ENCODE results near the gene GNB1L.

The GNB1L gene

DNA sequence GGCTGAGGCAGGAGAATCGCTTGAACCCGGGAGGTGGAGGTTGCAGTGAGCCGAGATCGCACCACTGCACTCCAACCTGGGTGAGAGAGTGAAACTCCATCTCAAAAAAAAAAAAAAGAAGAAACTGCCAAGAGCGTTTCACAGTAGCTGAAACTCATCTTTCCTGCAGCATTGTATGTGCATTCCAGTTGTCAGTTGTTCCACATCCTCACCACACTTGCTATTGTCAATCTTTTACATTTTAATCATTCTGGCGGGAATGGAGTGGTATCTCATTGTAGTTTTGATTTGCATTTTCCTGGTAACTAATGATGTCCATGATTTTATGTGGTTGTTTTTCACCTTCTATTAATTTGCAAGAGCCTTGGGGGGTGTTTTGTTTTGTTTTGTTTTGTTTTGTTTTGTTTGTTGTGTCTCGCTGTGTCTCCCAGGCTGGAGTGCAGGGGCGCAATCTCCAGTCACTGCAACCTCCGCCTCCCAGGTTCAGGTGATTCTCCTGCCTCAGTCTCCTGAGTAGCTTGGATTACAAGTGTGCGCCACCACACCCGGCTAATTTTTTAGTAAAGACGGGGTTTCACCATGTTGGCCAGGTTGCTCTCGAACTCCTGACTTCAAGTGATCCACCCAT is 8.1 kb upstream of the GNB1L start:
- no peak for DNase-seq (ENCODE audit: low spot score)

DNA sequence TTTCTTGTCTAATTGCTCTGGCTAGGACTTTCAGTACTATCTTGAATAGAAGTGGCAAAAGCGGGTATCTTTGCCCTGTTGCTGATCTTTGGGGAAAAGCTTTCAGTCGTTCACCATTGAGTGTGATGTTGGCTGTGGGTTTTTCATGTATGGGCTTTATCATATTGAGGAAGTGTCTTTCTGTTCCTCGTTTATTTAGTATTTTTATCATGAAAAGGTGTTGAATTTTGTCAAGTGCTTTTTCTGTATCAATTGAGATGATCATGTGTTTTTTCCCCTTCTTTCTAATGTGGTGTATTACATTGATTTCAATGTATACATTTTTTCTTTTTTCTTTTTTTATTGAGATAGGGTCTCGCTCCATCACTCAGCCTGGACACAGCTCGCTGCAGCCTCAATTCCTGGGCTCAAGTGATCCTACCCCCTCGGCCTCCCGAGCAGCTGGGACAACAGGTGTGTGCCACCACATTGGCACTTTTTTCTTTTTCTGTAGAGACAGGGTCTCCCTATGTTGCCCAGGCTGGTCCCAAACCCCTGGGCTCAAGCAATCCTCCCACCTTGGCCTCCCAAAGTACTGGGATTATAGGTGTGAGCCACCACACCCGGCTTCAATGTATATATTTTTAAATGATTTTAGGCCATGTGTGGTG is 5.3 kb upstream of the GNB1L start:
- no peak for DNase-seq (ENCODE audit: low spot score)

DNA sequence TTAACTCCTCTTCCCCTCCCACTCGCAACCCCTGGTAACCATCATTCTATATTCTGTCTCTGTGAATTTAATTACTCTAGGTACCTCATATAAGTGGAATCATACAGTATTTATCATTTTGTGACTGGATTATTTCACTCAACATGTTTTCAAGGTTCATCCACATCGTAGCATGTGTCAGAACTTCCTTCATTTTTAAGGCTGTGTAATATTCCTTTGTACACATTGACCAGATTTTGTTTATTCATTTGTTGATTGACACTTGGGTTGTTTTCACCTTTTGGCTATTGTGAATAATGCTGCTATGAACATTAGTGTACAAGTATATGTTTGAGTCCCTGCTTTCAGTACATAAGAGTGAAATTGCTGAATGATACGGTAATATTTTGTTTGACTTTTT is 2.7 kb upstream of the GNB1L start:
- DNase-seq (ENCODE audit: low spot score) = no peak

- peak; percentile 58 for DNase-seq (ENCODE audit: low spot score)
Observed at GRCh38 chr22:19855504-19856409, 1.1 kb upstream of the GNB1L start.

DNA sequence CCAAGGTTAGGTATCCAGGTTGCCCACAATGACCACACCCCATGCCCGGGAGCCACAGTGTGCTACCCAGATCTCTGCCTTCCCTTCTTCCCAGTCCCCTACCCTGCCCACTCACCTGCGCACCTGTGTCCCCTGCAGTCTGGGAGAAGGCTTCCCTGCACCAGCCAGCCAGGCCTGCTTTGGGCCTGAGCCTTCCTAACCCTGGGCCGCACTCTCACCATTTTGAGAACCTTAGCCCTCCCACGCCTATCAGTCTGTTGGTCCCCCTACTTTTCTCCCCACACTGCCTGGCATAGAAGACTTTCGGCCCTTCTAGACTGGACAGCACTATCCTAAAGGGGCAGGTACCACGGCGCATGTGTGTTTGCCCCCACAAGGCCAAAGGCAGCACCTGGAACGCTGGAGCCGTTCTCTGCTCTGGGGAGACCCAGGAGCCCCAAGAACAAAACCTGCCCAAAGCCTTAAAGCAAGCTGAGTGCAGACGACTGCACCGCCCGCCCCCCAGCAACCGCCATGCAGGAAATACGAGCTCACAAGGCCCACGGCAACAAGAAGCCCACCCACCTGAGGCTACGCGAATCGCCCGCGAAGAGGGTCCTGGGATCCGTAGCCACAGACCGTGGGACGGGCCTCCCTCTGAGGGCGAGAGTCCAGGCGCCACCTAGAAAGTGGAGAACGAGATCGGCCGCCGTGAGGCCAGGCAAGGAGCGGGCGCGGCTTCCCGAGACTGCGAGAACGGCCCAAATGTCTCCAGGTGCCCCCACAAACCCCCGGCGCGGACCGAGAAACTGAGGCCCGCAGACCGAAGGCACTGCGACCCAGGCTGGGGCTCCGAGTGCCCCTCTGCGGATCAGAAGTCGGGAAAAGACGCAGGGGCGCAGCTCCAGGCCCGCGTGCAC is 546 bp downstream of the GNB1L start:
- DNase-seq (ENCODE audit: low spot score) = no peak

GRCh38 chr22:19853058-19853878 is 1.4 kb downstream of the GNB1L start:
- no peak for DNase-seq (ENCODE audit: low spot score)

DNA sequence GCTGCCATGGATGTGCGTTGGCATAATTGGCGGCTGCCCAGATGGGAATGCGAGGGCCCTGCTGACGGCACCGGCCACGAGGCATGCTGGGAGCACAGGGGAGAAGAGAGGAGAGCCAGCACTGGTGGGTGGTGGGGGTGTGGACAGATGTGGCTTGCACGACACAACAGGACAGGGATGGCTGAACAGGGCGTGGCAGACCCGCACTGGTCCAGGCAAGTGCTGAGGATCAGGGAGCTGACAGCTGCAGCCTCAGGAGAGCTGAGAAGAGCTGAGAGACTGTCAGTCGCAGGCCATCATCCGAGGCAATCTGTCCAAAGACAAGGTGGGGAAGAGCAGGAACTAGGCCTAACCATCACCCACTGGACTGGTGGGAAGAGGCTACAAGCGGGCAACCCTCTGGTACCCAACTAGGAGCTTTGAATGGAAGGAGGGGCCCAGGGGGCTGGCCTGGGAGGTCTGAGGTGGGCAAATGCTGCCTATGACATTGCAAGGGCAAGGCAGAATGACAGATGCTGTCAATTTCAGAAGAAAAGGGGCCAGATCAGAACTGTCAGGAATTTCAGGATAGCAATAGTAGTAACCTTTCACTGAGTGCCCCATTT is 2.4 kb downstream of the GNB1L start:
- no peak for DNase-seq (ENCODE audit: low spot score)

DNA sequence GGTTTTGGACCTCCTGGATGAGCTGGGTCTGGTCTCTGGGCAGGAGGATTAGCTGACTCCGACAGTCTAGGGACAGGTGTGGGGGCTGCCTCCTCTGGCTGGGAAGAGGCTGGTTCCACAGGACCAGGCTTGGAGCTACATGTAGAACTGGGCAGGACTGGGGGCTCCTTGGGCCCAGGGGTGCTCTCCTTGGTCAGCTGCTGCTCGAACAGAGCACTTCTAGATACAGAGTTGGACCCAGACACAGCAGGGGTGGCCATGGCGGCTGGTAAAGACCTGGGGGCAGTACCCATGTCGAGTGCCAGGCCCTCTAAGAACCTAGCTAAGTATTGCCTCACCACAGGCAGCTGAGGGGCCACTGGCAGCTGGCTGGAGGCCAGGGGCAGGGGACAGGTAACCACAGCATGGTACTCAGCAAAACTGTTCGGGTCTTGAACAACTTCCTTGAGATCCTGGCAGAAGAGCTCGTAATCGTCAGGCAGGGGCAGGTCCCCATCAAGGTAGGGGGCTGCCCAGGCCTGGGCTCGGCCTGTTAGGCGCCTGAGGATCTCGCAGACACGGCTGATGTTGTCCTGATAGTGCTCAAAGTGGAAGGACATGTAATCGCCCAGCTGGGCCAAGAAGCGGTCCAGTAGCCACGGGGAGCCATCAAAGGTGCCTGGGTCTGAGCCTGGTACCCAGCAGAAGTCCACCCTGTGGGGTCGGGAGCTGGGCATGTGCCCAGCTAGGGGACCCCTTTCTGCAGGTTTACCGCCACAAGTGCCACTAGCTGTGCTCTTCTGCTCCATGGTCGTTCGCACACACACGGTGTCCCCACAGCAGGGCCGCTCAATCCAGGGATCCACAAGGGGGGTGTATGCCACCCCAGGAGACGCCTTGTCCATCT is 3.1 kb downstream of the GNB1L start:
- DNase-seq (ENCODE audit: low spot score) = no peak

DNA sequence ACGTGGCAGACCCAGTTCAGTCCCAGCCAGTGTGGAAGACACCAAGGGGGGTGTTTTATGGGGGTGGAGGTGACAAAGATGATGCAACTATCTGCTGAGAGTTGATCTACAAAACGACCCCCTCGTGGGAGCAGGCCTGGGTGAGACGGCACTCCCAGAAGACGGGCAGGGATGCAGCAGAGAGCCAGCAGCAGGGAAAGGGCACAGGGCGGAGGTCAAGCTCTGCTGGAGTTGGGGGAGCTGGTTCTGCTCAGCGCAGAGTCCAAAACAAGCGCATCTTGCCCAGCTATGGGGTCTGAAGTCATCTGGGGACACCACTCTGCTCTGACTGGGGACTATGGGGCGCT is 3.9 kb downstream of the GNB1L start:
- no peak for DNase-seq (ENCODE audit: low spot score)

GRCh38 chr22:19849835-19850762 is 4.6 kb downstream of the GNB1L start:
- no peak for DNase-seq (ENCODE audit: low spot score)

DNA sequence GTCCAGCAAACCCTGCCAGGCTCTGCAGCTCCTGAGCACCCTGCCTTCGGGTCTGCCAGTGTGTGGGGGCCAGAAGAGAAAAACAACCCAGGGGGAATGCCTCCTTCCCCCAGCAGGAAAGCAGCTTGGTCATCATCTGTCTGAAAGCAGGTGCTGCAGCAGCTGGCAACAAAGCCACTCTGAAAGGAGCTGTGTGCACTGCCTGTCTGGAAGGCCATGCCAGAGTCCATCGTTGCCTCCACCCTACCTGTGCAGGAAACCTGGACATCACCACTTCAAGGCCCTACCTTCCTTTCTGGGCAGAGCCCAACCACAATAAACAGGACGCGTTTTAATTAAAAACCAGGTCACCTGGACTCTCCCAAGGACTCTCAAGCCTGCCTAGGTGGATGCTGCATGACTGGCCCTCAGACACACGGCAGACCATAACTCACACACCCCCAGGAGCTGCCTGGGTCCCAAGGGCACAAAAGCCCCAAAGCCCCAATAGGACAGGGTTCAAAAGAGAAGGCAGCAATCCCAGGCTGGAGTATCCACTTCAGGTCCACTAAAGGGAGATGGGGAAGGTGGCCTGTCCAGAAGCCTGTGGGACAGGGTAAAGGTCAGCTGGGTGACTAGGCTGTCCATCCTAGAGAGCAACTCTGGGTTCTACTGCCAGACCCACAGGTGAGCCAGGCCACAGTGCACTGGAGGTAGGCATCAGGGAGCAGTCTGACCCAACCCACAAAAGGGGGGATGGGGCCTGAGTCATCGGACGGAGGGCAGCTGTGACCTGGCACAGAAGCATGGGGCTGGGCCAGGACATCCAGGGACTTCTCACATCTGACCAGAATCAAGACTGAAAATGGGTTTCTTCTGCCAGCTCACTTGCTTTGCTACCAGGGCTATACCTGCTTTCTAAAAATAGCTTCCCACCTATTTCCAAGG is 6.1 kb downstream of the GNB1L start:
- DNase-seq (ENCODE audit: low spot score) = no peak

- DNase-seq (ENCODE audit: low spot score) = no peak
Observed at GRCh38 chr22:19847345-19847632, 7.4 kb downstream of the GNB1L start.

DNA sequence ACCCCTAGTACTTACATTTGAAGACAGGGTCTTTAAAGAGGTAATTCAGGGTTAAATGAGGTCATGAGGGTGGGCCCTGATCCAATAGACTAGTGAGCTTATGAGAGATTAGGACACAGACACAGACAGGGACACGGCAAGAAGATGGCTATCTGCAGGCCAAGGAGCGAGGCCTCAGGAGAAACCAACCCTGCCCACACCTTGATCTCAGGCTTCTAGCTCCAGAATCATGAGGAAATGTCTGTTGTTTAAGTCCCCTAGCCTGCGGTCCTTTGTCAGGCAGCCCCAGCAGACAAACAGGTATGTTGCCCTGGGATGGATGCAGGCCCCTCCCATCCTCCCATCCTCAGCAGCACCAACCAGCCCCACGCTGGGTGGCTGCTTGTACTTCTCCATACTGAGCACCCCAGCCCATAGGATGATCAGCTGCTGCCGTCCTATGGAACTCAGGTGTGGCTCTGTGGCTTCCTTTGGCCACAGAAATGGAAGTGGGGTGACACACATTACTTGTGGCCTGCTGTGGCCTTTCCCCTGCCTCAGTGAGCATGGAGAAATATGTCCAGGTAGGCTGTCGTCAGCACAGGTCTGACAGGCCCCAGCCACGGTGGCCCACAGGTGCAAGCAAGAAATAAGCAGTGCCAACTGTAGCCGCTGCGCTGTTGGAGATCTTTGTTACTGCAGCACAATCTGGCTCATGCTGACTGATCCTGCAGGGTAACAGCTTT is 7.9 kb downstream of the GNB1L start:
- DNase-seq (ENCODE audit: low spot score) = no peak

- no peak for DNase-seq (ENCODE audit: low spot score)
Observed at GRCh38 chr22:19845054-19845722, 9.5 kb downstream of the GNB1L start.

- DNase-seq (ENCODE audit: low spot score) = peak; percentile 41
Observed at GRCh38 chr22:19844377-19845053, 10.2 kb downstream of the GNB1L start.

- DNase-seq (ENCODE audit: low spot score) = no peak
Observed at GRCh38 chr22:19843857-19844376, 10.8 kb downstream of the GNB1L start.

Measured in AG08396 (cell line).